Gastrocnemius medialis (tissue), 4 donors: Measurements from ENCODE around the gene ACTA1. TPM values are rescaled to one million over a fixed set of nuclear protein-coding genes. Genes with fewer than 3 reads are reported as not detected.

Experiments
- ATAC-seq, 2 donors: fragments of 150-250 bp; one replicate each; pipeline ENCODE4 v1.9.1; 2016
- DNase-seq, 2 donors: peaks; one replicate each; pipeline ENCODE4 v3.0.0-alpha.2; 2019
- H3K27ac ChIP-seq, 4 donors: fragments of 200-600 bp; sonication (generic); 1 replicate in 1 of 4; 2 replicates in 3 of 4; pipeline ENCODE4 v1.5.1; 2016 to 2018; ENCODE audit warnings: mild to moderate bottlenecking in 2 of 4, moderate library complexity in 1 of 4
- H3K27me3 ChIP-seq, 3 donors: fragments of 200-600 bp; sonication (generic) in 2 of 3; 1 replicate in 1 of 3; 2 replicates in 2 of 3; pipeline versions ENCODE4 v1.5.1 to v1.6.0; 2016 to 2019; ENCODE audit warnings: mild to moderate bottlenecking in 1 of 3, moderate library complexity in 1 of 3
- H3K36me3 ChIP-seq, 2 donors: fragments of 200-600 bp; sonication (generic) in 1 of 2; one replicate each; pipeline ENCODE4 v1.5.1; 2017 to 2018
- H3K4me1 ChIP-seq, 2 donors: fragments of 200-600 bp; sonication (generic) in 1 of 2; one replicate each; pipeline ENCODE4 v1.5.1; 2016 to 2017; ENCODE audit warnings: mild to moderate bottlenecking in 2 of 2
- H3K4me3 ChIP-seq, 4 donors: fragments of 200-600 bp; sonication (generic) in 3 of 4; 1 replicate in 1 of 4; 2 replicates in 3 of 4; pipeline ENCODE4 v1.5.1; 2016 to 2019; ENCODE audit warnings: mild to moderate bottlenecking in 2 of 4
- H3K9me3 ChIP-seq, 3 donors: fragments of 200-600 bp; sonication (generic) in 2 of 3; 1 replicate in 1 of 3; 2 replicates in 2 of 3; pipeline ENCODE4 v1.5.1; 2016 to 2019
- CTCF ChIP-seq, 5 experiments: fragments of 450-650 bp in 3 of 5; fragments of 200-600 bp in 2 of 5; sonication (generic) in 2 of 5; IDR thresholded peaks in 4 of 5; conservative IDR thresholded peaks in 1 of 5; 1 replicate in 4 of 5; 2 replicates in 1 of 5; pipeline ENCODE4 v1.5.1; 2016 to 2019; ENCODE audit warnings: antibody characterized with exemption in 5 of 5, mild to moderate bottlenecking in 3 of 5, moderate library complexity in 3 of 5
- POLR2A ChIP-seq, 2 donors: fragments of 450-650 bp; IDR thresholded peaks; one replicate each; pipeline ENCODE4 v1.6.1; 2017; ENCODE audit warnings: antibody characterized with exemption in 2 of 2, mild to moderate bottlenecking in 2 of 2, moderate library complexity in 2 of 2
- in situ Hi-C, 4 donors: fragments of 200-750 bp; cut with MboI; loops; one replicate each; pipeline versions ENCODE4 v1.15.0 to v1.8.0; 2017; ENCODE audit warnings: low sequenced_read_pairs in 4 of 4
- intact Hi-C: fragments of 100-400 bp; cut with DNase I; formaldehyde crosslinking; loops from one replicate; pipeline ENCODE4 v1.15.1; 2023; ENCODE audit warnings: low total_unique reads
- total RNA-seq, 4 donors: library from RNA; depleted of rRNA; stranded (reverse); fragments of >200 nt; gene quantifications; one replicate each; pipeline versions ENCODE4 v1.1.0 to v1.2.3, GENCODE V29; 2016

ACTA1 gene
- total RNA-seq: over 10,000 TPM in 3 of 4 donors, 1,000 to 10,000 TPM in 1; 2,912 to 35,934 (median 16,282) TPM

- ATAC-seq: peak; percentile 18 to 23
- no peaks in the 10 kb centered on the region for H3K9me3 ChIP-seq
- H3K27me3 ChIP-seq: peaks cover 0 to 16% (median 0%) of the 10 kb centered on the region in 3 donors
- peak in 1 of 2 donors; percentile 75 for DNase-seq
- peak within 1 kb of the TSS; percentile 82 to 93 (median 90) for H3K27ac ChIP-seq
- peak; percentile 27 to 38 for TF ChIP-seq POLR2A (IDR thresholded peaks at IDR 0.05)
- no peak for TF ChIP-seq CTCF (IDR thresholded peaks at IDR 0.05 in 4 of 5, conservative IDR thresholded peaks at IDR 0.05 in 1 of 5)
- H3K36me3 ChIP-seq: no peaks in the 10 kb centered on the region
- H3K4me1 ChIP-seq: peaks cover 47 to 60% of the 10 kb centered on the region in 2 donors
- in situ Hi-C loops (no loop called here), intact Hi-C loops (loop anchor here (1.0 to 5.0 kb wide), 2 partner anchors 23 to 162 kb away; partner anchors contain the start of gene RAB4A)
- peak within 1 kb of the TSS; percentile 23 to 40 (median 37) for H3K4me3 ChIP-seq
These were observed at the start of gene ACTA1 for GRCh38 chr1:229434005-229434640. Gene ACTA1 (minus strand): TSS chr1:229434094. CDS start chr1:229433115, 979 bp downstream.

- ATAC-seq (no peak), DNase-seq (no peak)
- Histone ChIP-seq H3K27ac (no peak overlapping the region), H3K4me3 (no peak overlapping the region), H3K27me3 (no peaks in the 10 kb centered on the region), H3K4me1 (no peaks in the 10 kb centered on the region), H3K9me3 (no peaks in the 10 kb centered on the region), H3K36me3 (peaks cover 0 to 71% of the 10 kb centered on the region in 2 donors)
- no peak for TF ChIP-seq CTCF (IDR thresholded peaks at IDR 0.05 in 4 of 5, conservative IDR thresholded peaks at IDR 0.05 in 1 of 5)
- no peak for TF ChIP-seq POLR2A (IDR thresholded peaks at IDR 0.05)
- in situ Hi-C loops: loop anchor here (5.0 kb wide), 1 partner anchor 225 kb away; no protein-coding TSS in a partner anchor
- intact Hi-C loops: loop anchor here (1.0 kb wide), 1 partner anchor 224 kb away; no protein-coding TSS in a partner anchor
These were observed 48.6 kb upstream of the ACTA1 start for GRCh38 chr1:229482511-229482910.

DNA sequence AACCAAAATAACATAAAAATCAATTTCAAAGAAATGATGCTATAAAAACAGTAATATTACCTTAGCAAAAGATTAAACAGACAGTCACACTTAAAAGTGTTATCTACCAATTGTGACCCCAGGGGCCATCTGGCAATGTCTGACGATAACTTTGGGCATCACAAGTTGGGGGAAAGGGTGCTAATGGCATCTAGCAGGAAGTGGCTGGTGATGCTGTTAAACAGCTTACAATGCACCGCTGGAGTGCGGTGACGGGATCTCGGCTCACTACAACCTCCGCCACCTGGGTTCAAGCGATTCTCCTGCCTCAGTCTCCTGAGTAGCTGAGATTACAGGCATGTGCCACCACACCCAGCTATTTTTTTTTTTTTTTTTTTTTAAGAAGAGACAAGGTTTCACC is 46.6 kb upstream of the ACTA1 start:
- Histone ChIP-seq H3K36me3 (peaks cover 0 to 71% of the 10 kb centered on the region in 2 donors), H3K27me3 (no peaks in the 10 kb centered on the region), H3K4me3 (no peak overlapping the region), H3K4me1 (no peaks in the 10 kb centered on the region), H3K9me3 (no peaks in the 10 kb centered on the region), H3K27ac (no peak overlapping the region)
- DNase-seq: no peak
- intact Hi-C loops (no loop called here), in situ Hi-C loops (loop anchor here (5.0 kb wide), 1 partner anchor 223 kb away; no protein-coding TSS in a partner anchor)
- TF ChIP-seq POLR2A (IDR thresholded peaks at IDR 0.05) (no peak), CTCF (IDR thresholded peaks at IDR 0.05 in 4 of 5, conservative IDR thresholded peaks at IDR 0.05 in 1 of 5) (no peak)
- ATAC-seq: no peak

GRCh38 chr1:229479660-229480399 is 45.9 kb upstream of the ACTA1 start:
- Histone ChIP-seq H3K27me3 (no peaks in the 10 kb centered on the region), H3K9me3 (no peaks in the 10 kb centered on the region), H3K4me3 (no peak overlapping the region), H3K27ac (no peak overlapping the region), H3K4me1 (no peaks in the 10 kb centered on the region), H3K36me3 (peaks cover 0 to 71% of the 10 kb centered on the region in 2 donors)
- no peak for TF ChIP-seq POLR2A (IDR thresholded peaks at IDR 0.05)
- TF ChIP-seq CTCF (IDR thresholded peaks at IDR 0.05 in 4 of 5, conservative IDR thresholded peaks at IDR 0.05 in 1 of 5): no peak
- DNase-seq (no peak), ATAC-seq (no peak)
- intact Hi-C loops: no loop called here
- in situ Hi-C loops: loop anchor here (5.0 kb wide), 1 partner anchor 223 kb away; no protein-coding TSS in a partner anchor
